ENCODE measurements around the gene WDR27.

Gene WDR27

DNA sequence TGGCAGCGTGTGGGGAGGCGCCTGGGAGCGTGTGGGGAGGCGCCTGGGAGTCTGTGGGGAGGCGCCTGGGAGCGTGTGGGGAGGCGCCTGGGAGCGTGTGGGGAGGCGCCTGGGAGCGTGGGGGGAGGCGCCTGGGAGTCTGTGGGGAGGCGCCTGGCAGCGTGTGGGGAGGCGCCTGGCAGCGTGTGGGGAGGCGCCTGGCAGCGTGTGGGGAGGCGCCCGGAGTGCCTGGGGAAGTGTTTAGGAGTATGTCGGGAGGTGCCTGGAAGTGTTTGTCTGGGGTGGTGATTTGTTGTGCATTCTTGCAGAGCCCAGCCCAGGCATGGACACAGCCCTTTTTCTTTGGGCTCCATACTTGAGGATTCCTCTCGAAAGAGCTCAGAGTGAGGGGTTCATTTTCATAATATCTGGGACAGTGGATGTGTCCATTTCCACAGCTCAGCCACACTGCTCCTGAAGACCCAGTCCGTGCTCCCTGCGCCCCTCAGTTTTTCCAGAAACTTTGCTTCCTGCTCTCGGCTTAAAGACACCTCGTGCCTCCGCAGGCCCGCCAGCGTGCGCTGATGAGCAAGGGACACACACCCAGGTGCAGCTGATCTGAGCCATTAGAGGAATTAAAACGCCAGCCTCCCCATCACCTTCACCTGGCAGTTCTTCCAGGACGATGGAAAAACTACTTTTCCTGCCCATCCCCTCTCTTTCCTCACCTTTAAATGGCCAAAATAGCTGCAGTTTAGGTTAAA lies 276.0 kb downstream of the WDR27 start:
- TF ChIP-seq SIN3A (IDR thresholded peaks at IDR 0.05; ENCODE audit: borderline replicate concordance, insufficient read depth, low read length) (no peak), FOXP2 (optimal IDR thresholded peaks at IDR 0.05; ENCODE audit: borderline replicate concordance, extremely low read depth, extremely low read length, insufficient read depth) (no peak)

GRCh38 chr6:169424821-169425240 lies 277.0 kb downstream of the WDR27 start:
- TF ChIP-seq TAF1 (IDR thresholded peaks at IDR 0.05; ENCODE audit: borderline replicate concordance, insufficient read depth, low read length) (no peak), FOXP2 (optimal IDR thresholded peaks at IDR 0.05; ENCODE audit: borderline replicate concordance, extremely low read depth, extremely low read length, insufficient read depth) (no peak), SIN3A (IDR thresholded peaks at IDR 0.05; ENCODE audit: borderline replicate concordance, insufficient read depth, low read length) (no peak), POLR2AphosphoS5 (IDR thresholded peaks at IDR 0.05; ENCODE audit: low read depth, low read length) (no peak), REST (IDR thresholded peaks at IDR 0.05; ENCODE audit: insufficient read depth in 1 of 2, low read depth in 2 of 2, low read length in 2 of 2) (no peak)

DNA sequence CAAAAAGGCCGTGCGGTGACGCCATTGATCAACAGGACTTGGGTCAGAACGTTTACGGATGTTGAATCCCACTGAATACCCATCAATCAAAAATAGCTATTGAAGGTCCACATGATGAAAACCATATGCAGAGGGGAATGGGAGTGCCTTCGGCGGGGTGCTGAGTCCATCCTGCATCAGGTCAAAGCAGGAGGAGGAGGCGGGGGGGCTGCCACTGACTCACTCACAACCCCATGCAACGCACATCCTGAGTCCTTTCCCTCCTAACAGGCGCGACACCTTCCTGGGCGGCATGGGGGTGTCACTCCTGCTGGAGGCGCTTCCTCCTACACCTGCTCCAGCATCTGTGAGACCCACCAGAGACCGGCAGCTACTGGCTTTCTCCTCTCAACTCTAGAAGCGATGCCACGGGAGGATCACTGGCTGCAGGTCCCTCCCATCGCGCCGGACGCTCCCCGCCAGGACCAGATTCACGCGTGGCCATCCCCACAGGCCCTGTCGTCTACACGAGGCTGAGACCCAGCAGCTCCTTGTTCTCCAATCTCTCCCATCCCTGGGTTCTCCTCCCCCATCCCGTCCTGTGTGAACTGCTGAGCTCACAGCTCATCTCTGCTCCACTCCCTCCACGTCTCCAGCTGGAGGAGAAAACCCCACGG lies 277.6 kb downstream of the WDR27 start:
- TF ChIP-seq TAF1 (IDR thresholded peaks at IDR 0.05; ENCODE audit: borderline replicate concordance, insufficient read depth, low read length) (no peak), SIN3A (IDR thresholded peaks at IDR 0.05; ENCODE audit: borderline replicate concordance, insufficient read depth, low read length) (no peak), POLR2AphosphoS5 (IDR thresholded peaks at IDR 0.05; ENCODE audit: low read depth, low read length) (no peak), FOXP2 (optimal IDR thresholded peaks at IDR 0.05; ENCODE audit: borderline replicate concordance, extremely low read depth, extremely low read length, insufficient read depth) (no peak), REST (IDR thresholded peaks at IDR 0.05; ENCODE audit: insufficient read depth in 1 of 2, low read depth in 2 of 2, low read length in 2 of 2) (no peak)

DNA sequence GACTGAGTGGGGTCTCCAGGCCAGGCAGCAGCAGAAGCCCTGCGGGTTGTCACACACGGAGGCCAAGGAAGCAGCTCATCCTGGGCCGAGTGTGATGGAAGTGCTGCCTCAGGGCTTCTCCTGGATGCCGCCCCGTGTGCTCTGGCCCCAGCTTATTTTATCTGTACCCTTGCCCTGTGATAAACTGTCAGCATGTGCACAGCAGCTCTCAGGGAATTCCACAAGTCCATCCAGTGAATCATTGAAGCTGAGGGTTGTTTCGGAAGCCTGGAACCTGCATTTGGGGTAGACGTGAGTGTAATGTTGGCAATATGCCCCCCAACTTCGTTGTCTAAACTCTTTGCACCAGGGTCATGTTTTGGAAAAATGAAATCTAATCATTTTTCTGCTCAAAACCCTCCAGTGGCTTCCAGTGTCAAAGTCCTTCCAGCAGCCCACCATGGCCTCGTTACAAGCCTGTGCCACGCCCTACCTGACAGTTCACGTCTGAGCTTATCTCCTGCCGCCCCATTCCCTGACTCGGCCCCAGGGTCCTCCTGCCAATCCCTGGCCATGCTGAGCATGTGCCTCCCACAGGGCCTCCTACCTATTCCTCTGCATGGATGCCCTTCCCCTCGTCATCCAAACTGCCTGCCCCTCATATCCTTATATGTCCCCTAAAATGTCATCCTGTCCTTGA lies 280.1 kb downstream of the WDR27 start:
- TF ChIP-seq REST (IDR thresholded peaks at IDR 0.05; ENCODE audit: insufficient read depth in 1 of 2, low read depth in 2 of 2, low read length in 2 of 2), result no peak
- TF ChIP-seq POLR2AphosphoS5 (IDR thresholded peaks at IDR 0.05; ENCODE audit: low read depth, low read length), result no peak
- no peak for TF ChIP-seq SIN3A (IDR thresholded peaks at IDR 0.05; ENCODE audit: borderline replicate concordance, insufficient read depth, low read length)
- no peak for TF ChIP-seq FOXP2 (optimal IDR thresholded peaks at IDR 0.05; ENCODE audit: borderline replicate concordance, extremely low read depth, extremely low read length, insufficient read depth)
- no peak for TF ChIP-seq TAF1 (IDR thresholded peaks at IDR 0.05; ENCODE audit: borderline replicate concordance, insufficient read depth, low read length)

DNA sequence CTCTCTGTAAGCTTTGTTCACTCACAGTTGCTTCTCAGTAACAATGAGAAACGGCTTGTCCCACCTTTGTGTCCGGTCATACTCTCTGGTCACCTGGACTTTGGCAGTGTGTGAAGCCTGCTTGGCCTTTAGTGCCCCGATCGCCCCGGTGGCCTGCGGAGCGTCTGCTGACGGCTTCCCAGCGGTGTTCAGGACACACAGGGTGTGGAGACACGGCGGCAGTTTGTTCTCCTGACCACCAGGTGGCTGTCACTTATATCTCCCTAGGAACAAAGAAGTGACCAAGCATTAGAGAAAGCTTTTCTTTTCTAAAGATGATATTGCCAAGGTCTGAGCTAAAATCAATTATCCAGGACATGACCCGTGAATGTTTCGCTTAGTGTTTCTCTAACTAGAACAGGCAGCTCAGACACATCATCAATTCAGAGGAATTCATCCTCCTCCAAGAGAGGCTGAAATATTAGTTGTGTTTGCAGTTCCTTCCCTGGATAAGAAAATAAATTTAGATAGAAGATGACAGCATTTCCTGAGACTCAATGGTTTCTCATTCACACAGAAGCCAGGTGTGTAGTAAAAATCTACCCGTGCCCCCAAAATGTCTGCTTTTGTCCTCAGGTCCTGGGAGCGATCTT lies 280.8 kb downstream of the WDR27 start:
- TF ChIP-seq SIN3A (IDR thresholded peaks at IDR 0.05; ENCODE audit: borderline replicate concordance, insufficient read depth, low read length) (no peak), POLR2AphosphoS5 (IDR thresholded peaks at IDR 0.05; ENCODE audit: low read depth, low read length) (no peak), FOXP2 (optimal IDR thresholded peaks at IDR 0.05; ENCODE audit: borderline replicate concordance, extremely low read depth, extremely low read length, insufficient read depth) (no peak), REST (IDR thresholded peaks at IDR 0.05; ENCODE audit: insufficient read depth in 1 of 2, low read depth in 2 of 2, low read length in 2 of 2) (no peak), TAF1 (IDR thresholded peaks at IDR 0.05; ENCODE audit: borderline replicate concordance, insufficient read depth, low read length) (no peak)
